Neural cell (in vitro differentiated cells): ENCODE results near the gene SYT2.
"Not testable (repeated sequence)": the region's sequence is repeated elsewhere in the genome, so short reads cannot be mapped to it uniquely, and the experiment has no call there.

Experiments
- CTCF ChIP-seq: fragments of 450-650 bp; IDR thresholded peaks from 2 replicates; pipeline ENCODE4 v1.5.1; 2014; ENCODE audit warnings: antibody characterized with exemption, mild to moderate bottlenecking, moderate library complexity; ENCODE audit not compliant: poor library complexity, severe bottlenecking
- EP300 ChIP-seq: fragments of 450-650 bp; conservative IDR thresholded peaks from 2 replicates; pipeline ENCODE4 v1.6.1; 2014; ENCODE audit warnings: antibody characterized with exemption, mild to moderate bottlenecking, moderate library complexity; ENCODE audit not compliant: poor library complexity, severe bottlenecking
- EZH2 ChIP-seq: fragments of 200-600, 300-800 bp; shearing (Covaris generic), sonication (generic); IDR thresholded peaks from 2 replicates; pipeline ENCODE4 v1.6.1; 2014; ENCODE audit warnings: antibody characterized with exemption, low read length, borderline replicate concordance, mild to moderate bottlenecking; ENCODE audit not compliant: insufficient read depth, poor library complexity, severe bottlenecking
- MXI1 ChIP-seq: fragments of 450-650 bp; conservative IDR thresholded peaks from 2 replicates; pipeline ENCODE4 v1.6.1; 2014; ENCODE audit warnings: antibody characterized with exemption, mild to moderate bottlenecking; ENCODE audit not compliant: poor library complexity, severe bottlenecking
- POLR2AphosphoS5 ChIP-seq: IDR thresholded peaks from 2 replicates; pipeline ENCODE4 v1.6.1; 2012

- TF ChIP-seq POLR2AphosphoS5, EZH2, EP300, MXI1, CTCF: not testable (repeated sequence)
Measured at GRCh38 chr1:202543537-202543936, 166.7 kb downstream of the SYT2 start.
